Activated T-helper 9 cell treated with anti-CD3 and anti-CD28 coated beads, Interleukin-2, amount 50 U/mL, for 16 hours (primary cell): ENCODE measurements around the gene DIPK1B.

Experiments
- DNase-seq: peaks from one replicate; pipeline ENCODE4 v3.0.0-alpha.2; 2020; ENCODE audit warnings: low read depth

DIPK1B gene

DNA sequence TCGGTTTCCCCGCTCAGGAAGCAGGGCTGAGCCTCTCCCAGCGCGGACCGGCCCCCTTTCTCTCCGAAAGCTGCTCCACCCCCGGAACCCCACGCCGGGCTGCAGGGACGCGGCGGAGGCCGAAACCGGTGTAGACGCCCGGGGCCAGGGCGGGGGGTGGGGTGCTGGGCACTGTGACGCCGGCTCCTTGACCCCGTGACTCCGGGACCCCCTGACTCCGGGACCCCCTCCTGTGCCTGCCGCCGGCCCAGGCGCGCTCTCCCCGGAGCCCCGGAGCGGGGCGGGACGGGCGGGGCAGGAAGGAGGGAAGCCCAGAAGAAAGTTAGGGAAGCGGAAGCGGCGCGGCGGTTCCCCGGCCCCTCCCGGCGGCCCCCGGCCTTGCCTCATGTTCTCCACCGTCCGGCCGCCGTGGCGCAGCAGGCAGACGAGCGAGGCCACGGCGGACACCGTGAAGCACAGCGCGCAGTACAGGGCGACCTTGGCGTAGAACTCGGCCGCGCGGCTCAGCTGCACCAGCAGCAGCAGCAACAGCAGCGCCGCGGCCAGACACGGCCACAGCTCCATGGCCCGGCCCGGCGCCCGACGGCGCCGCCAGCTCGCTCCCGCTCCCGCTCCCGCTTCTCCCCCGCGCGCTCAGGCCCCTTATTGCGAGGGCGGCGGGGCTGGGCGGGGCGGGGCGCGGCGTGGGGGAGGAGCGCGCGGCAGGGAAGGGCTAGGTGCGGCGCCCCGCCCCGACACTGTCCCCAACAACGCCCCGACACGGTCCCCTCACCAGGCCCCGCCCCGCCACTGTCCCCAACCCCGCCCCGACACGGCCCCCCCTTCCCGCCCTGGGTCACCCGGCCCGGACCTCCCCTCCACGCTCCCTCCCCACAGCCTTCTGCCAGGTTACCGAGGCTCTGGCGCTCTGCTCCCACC lies 25.3 kb upstream of the DIPK1B start, which contains the start of gene AGPAT2:
TSS of gene AGPAT2 (minus strand) at position 664 of the 918 bp plus-strand sequence. CDS start at position 564, 100 bp downstream.
- peak; percentile 47 for DNase-seq

DNA sequence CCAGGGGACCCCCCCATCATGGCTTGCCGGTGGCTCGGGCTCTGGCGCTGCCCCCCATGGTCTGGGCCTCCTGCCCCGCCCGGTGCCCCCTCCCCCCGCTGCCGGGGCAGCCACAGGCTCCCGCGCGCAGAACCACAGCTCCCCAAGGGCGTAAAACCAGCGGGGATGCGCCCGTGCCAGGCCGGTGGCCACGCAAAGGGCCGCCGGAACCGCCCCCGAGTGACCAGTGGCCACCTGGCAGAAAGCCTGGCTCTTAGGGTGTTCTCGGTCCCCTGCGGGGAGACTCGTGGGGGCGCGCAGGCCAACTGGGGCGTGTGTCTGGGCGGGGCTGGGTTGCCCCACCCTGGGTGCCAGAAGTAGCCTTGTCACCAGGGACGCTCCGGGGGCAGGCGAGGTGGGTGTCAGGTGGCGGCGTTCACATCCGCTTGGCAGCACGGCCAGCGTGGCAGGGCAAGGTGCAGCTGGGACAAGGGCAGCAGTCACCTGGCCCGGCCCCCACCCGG lies 24.6 kb upstream of the DIPK1B start:
- DNase-seq: no peak

DNA sequence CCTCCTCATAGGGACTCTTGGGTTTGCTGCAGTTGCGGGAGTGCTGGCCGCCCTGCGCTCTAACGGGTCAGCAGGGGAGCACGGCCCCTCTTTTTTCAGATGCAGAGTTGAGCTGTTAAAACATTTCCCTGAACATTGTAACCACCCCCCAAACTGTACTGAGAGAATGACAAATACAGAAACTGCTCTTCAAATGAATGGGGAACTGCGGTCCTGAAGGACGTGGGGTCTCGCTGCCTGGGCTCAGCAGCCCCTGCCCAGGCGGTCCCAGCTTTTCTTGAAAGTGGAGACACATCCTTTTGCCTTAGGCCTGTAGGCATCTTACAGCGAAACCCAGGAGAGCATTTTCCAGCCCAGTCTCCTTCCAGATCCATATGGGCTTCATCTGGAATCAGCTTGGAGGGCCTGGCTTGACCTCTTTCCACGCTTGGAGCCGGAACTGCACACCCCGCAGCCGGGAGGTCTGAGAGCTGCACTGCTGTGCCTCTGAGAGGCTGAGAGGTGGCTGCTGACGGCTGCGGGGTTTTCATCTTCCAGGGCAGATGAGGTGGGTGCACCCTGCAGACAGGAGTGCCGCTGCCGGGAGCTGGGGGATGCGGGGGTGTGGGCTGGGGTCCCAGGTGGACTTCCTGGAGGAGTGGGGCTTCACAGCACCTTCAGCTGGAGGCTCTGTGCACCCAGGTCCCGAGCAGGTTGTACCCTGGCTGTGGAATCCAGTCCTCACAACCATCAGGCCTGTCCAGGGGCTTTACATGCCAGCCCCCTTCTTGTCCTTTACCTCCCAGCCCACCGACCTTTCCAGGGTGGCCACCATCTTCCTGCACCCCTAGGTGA lies 23.9 kb upstream of the DIPK1B start:
- no peak for DNase-seq

DNA sequence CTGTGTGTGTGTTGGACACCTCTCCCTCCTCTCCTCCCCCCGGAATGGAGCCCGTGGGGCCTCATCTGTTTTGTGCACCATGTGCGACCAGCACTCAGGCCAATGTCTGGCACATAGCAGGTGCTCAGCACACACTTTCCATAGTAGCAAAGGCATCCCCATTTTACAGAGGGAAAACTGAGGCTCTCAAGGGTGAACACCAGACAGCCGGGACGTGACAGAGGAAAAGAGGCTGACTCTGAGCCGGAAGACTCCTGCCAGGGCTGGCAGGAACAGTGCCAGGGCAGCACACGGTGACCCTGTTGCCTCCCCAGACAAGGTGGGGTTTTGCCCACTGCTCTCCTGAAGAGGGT lies 23.3 kb upstream of the DIPK1B start:
- no peak for DNase-seq

DNA sequence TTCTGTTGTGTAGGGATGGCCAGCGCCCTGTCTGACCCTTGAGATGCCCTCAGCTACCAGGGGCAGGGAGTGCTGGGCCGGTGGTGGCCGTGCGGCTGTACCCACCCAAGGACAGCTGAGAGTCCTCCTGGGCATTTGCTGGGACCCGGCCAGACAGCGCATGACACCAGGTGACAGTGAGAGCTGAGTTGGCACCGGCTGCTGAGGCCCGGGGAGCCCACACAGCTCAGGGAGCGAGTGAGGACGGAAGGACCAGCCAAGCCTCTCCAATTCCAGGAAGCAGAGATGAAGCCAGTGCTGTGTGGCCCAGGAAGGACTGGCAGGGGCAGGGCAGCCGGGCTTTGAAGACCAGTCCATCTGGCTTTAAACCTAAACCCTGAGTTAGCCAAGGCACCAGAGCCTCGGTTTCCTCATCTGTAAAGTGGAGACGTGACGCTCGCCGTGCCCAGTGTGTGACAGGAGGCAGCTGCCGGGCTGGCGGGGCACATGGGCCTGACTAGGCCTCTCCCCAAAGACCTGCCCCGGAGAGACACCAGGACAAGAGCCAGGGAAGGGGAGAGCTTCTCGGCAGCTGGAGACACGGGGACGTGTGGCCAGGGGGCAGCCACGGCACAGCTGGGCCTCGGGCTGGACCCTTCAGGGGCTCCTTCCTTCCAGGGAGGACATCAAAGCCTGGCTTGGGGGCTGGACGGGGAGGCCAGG lies 22.1 kb upstream of the DIPK1B start:
- DNase-seq: no peak

DNA sequence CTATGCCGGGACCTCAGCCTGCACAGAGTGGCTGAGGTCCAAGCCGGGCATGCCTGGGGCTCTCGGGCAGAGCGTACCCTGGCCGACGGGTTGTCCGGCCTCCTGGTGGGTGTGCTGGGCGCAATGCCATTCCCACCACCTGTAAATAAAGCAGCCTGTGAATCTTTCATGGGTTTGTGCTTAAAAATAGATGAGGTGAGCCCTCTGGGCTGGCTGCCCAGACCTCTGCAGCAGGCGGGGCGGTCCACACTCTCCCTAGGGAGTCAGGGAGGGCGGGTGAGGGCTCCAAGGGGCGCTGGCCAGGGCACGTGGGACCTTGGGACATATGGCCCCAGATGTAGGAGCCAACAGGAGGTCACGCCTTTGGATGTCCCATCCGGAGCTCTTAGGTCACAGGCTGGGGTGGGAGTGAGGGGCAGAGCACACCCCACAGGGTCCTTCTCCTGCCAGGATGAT lies 21.5 kb upstream of the DIPK1B start:
- no peak for DNase-seq

DNA sequence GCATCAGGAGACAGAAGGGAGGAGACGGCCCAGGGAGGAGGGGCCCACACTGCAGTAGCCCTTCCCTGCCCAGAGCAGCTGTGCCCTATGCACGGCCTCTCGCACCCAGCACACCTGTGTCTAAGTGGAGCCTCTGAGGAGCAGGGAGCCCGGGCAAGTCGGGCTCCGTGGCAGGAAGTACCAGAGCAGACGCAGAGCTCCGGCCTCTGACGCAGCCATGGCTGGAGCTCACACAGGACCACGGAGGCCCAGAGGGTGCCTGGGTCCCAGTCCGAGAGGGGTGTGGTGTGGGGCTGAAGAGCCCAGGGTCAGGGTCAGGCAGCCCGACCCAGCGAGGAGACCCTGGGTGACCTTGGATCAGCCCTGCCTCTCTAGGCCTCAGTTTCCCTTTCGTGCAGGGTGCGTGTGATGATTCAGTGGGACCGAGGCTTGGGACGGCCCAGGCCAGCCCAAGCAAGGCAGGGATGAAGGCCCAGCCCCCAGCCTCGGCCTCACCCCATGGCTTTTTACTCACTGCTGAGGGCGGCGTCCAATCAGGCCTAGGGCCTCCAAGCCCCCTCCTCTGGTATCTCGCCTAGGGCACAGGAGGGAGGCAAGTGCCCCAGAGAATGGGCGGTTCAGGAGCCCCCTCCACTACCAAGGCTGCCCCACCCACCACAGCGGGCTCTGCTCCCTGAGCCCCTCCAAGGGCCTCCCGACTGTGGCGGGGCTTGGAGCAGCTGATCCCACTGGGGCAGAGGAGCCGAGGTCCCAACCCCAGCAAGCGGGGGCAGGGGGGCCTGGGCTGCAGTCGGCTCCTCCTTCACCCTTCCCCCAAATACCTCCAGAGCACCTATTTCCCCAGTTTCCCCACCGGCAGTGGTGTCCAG lies 20.8 kb upstream of the DIPK1B start:
- no peak for DNase-seq

DNA sequence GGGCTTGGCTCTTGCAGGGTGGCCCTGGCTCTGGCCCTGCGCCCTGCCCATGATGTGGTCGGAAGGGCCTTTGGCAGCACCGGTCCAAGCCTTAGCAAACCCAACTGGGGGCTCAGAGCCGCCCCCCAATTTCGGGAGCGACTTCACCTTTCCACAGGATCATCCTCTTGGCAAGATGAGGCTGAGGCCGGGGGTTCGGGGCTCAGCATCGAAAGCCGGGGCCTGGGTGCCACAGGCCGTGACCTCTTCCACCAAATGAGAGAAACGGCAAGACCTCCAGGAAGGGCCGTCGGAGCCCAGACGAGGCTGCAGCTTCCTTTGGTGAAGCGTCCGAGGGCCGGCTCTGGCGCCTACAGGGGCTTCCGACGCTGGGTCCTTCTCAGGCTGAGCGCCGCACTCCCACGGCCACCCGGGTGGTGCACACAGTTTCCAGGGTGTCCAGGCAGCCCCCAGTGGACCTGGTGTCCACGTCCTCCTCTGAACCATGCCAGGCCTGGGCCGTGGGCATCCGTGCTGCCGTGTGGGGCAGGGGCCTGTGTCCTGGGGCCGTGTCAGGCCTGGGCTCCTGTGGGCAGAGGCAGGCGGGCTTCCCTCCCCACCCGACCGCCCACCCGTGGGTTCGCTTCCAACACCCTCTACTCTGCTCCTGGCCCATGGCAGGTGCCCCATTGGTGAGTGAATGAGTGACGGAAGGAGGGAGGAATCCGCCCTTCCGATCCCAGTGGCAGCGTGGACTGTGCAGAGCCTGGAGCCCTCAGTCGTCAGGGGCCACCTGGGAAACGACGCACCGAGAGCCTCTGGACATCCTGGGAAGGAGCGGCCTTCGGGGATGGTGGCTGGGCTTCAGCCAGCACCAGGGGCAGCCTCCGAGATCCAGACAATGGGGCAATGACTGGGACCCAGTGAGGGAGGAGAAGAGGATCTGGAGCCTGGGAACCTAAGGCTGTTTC lies 19.9 kb upstream of the DIPK1B start:
- no peak for DNase-seq

DNA sequence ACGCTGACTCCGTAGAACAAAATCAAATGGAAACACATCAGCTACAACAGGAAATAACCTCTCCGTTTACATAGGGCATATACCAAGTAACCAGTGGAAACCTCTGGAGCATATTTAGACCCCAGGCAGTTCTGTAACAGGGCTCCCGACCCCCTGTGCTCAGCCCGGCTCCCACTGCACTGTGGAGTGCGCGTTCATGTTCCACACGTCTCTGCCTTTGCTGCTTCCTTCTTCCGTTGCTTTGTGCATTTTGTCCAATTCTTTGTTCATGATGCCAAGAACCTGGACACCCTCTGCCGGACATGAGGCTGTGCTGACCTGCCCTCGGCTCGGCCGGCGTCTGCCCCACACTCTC lies 19.3 kb upstream of the DIPK1B start:
- no peak for DNase-seq

DNA sequence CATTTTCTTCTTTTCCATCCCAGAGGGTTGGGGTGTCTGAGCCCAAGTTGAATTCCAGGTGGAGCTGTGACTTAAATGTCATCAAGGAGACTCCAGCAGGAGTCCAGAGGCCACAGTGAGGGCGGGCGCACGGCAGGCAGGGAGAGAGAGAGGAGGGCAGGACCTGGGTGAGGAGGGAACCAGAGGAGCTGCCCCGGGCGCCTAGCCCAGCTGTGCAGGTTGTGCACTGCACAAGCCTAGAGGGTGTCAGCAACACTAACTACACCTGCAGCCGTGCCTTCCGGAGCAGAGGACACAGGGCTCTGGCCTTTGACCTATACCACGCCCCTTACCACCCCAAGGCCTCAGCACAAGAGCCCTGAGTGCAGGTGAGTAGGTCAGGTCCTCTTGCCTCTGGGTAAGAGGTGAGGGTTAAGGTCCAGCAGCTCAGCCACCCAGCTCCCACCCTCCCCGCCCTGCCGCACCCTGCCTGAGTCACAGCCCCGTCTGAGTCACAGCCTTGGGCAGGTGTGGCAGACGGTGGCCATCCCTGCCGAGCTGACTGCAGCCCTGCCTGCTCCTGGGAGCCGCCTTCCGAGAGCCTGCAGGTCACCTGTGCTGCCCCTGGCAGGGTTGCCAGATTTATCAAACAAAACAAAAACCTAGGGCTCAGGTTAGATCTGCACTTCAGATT lies 18.7 kb upstream of the DIPK1B start:
- no peak for DNase-seq

DNA sequence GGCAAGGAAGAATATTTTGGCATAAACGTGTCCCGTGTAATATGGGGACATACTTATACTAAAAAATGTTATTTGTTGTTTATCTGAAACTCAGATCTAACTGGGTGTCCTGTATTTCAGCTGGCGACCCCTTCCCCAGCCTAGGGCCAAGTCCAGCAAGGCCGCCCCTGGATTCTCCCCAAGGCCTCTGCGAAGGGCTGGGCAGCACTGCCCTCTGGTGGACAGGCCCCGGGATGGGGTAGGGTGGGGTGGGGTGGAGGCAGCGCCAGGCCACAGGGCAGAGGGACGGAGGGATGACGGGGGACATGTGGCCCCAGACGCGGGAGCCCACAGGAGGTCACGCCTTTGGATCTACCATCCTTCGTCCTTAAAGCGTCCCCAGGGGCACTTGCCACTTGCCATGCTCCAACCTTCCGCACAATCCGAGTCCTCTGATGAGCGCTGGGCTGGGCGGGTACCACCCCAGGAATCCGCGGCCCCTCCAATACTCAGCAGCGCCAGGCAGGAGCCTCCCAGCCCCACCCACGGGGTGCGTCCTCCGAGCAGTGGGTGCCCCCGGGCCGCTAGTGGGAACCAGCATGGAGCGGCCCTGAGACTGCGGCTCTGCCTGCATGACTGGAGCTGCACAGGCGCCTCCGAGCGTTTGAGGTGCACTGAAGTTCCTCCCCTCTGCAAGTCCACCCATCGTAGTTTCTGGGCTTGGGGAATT lies 18.1 kb upstream of the DIPK1B start:
- DNase-seq: no peak

DNA sequence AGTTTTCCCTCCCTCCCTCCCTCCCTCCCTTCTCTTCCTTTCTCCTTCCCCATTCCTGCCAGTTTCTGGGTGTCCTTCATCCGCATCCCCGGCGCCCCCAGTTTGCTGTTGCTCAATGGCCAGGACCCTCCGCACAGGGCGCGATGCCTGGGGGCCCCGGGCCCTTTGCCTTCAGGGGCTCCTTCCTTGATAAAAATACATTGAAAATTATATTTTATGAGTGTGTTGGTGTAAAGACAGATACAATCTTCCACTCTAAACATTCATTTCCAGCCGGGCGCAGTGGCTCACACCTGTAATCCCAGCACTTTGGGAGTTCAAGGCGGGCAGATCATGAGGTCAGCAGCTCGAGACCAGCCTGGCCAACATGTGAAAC lies 17.5 kb upstream of the DIPK1B start:
- DNase-seq: no peak

DNA sequence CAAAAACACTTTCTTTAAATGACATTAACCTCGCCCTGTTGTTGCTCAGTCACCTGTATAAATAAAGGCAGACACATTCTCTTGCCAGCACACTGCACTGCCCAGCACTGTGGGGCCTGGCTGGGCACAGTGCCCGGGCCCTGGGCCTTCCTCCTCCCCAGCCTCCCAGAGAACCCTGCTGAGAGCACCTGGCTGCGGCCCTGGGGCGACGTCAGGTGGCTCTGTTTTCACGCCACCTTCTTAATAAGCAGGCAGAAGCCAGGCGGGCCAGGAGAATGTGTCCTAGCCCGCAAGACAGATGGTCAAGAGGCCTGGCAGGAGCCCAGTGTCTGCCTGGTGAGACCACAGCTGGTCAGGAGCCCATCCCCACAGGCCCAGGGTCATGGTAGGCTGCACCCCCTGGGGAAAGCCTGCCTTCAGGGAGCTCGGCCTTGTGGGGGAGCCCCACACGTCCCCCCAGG lies 16.9 kb upstream of the DIPK1B start:
- DNase-seq: no peak

DNA sequence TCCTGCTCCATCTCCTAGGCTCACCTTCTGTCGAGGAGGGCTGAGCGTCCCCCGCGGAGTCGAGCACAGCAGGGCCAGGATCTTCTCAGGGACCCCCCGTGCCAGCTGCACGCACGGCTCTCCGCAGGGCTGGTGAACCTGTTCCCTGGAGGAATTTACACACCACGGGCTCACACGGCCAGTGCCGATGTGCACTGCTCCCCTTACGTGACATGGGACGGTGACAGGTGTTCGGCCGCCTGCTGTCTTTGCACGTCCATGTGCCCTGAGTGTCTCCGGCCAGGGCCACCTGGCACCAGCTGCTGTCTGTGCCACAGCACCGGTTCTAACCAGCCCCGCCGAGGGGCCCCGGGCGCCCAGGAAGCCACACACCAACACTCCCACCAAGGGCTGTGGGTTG lies 16.4 kb upstream of the DIPK1B start:
- DNase-seq: no peak

DNA sequence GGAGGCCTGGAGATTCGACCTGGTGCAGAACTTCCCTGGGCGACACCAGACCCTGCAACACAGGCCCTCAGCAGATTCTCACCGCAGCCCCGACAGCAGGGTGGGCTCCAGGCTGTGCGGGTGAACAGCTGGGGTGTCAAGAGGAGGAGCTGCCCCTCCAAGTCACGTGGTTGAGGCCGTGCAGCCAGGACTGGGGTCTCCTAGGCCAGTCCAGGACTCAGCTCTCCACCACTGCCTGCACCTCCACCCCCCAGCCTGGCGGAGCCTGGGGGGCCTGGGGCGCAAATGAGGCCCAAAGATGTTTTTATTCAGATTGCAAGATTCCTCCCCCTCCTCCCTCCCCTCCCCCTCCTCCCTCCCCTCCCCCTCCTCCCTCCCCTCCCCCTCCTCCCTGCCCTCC lies 15.9 kb upstream of the DIPK1B start:
- DNase-seq: no peak

DNA sequence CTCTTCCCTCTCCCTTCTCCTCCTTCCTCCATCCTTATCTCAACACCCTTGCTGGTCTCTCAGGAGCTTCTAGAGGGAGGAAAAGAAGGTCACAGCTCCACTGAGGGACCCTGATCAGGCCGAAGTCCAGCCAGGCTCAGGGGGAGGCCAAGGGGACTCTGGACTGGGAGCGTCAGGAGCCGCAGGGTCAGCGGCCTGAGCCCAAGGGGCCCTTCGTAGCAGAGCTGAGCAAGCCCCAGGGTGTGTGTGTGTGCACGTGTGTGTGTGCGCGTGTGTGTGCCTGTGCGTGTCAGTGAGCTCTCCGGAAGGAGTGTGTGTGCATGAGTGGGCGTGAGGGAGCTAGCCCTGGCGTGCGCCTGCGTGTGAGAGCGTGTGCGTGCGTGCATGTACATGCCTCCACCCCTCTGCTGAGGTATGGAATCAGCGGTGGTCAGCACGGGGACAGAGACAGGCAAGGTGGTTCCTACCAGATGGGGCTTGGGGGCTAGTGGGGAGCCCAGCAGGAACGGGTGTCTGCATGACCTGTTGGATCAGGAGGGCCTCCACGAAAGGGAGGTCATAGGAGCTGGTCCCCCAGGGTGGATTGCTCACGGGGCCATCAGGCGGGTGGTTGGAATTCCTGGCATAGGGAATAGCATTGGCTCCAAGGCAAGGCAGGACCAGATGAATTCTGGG lies 15.1 kb upstream of the DIPK1B start:
- DNase-seq: no peak

DNA sequence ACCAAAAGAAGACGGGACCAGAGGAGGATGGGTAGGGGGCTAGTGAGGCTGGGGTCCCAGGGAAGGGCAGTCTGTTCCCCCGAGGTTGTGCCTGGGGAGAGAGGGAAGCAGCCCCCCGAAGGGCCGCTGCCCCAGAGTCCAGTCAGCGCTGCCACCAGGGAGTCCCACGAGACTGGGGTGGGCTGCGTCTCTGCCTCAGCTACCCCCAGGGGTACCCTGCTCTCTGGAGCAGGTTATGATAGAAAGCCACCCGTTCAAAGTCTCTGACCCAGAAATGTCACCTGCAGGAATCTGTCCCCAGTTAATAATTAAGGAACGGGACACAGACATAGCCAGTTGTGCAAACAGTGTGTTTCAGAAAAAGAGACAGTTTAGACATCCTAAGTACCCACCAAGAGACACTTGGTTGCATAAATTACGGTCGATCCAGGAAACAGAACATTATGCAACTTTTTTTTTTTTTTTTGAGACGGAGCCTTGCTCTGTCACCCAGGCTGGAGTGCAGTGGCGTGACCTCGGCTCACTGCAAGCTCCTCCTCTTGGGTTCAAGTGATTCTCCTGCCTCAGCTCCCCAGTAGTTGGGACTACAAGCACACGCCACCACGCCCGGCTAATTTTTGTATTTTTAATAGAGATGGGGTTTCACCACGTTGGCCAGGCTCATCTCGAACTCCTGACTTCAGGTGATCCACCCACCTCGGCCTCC lies 14.4 kb upstream of the DIPK1B start:
- DNase-seq: no peak
